ENCODE results near the gene WWP2.

GRCh38 chr16:69917311-69917710 is 155.2 kb downstream of the WWP2 start:
- TF ChIP-seq CTCF (tag by site-specific recombination; IDR thresholded peaks at IDR 0.05) (no peak), TCF7L2 (IDR thresholded peaks at IDR 0.05; ENCODE audit: borderline replicate concordance, low read depth, low read length) (no peak), ZNF654 (tag by site-specific recombination; IDR thresholded peaks at IDR 0.05; ENCODE audit: low read depth) (no peak), ZNF184 (tag by site-specific recombination; IDR thresholded peaks at IDR 0.05) (no peak), ZSCAN30 (tag by site-specific recombination; IDR thresholded peaks at IDR 0.05) (no peak), ZBTB20 (tag by site-specific recombination; IDR thresholded peaks at IDR 0.05) (no peak), ZNF274 (IDR thresholded peaks at IDR 0.05; ENCODE audit: low read length) (no peak), ZNF274 (tag by site-specific recombination; IDR thresholded peaks at IDR 0.05; ENCODE audit: borderline replicate concordance) (no peak), REST (tag by site-specific recombination; IDR thresholded peaks at IDR 0.05) (no peak), ZBTB17 (tag by site-specific recombination; IDR thresholded peaks at IDR 0.05) (no peak), ZNF223 (tag by site-specific recombination; IDR thresholded peaks at IDR 0.05) (no peak), ZNF660 (tag by site-specific recombination; IDR thresholded peaks at IDR 0.05) (no peak), ZNF248 (tag by site-specific recombination; IDR thresholded peaks at IDR 0.05) (no peak), ZNF391 (tag by site-specific recombination; IDR thresholded peaks at IDR 0.05; ENCODE audit: borderline replicate concordance, low read depth) (no peak), ZNF561 (tag by site-specific recombination; IDR thresholded peaks at IDR 0.05; ENCODE audit: borderline replicate concordance) (no peak)

Measured in HEK293 (cell line).